ENCODE results near the gene GCH1. TPM values are rescaled to one million over a fixed set of nuclear protein-coding genes. Genes with fewer than 3 reads are reported as not detected.

Gene GCH1
- total RNA-seq, 1 experiment from 2014 or later, result 16.7 TPM

DNA sequence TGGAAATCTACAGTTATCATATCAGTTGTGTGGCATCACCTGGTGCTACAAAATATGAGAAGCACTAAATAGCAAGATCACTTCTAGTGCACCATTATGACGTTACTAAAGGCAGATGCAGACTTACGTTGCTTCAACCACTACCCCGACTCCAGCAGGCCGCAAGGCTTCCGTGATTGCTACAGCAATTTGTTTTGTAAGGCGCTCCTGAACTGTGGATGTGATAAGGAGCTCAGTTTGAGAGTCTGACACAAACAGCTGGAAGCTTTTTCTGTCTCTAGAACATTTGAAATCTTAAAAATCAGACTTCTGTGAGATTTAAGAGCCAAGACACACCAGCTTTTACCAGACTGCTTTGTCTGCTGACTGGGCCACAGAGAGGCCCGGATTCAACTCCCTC lies 57.0 kb downstream of the GCH1 start:
- Histone ChIP-seq H3K36me3 (ENCODE audit: control insufficient read depth in 1 of 2, insufficient read depth in 2 of 2, low read length in 2 of 2) (no peaks in the 10 kb centered on the region; a peak in 1 of 4 replicates), H3K4me2 (ENCODE audit: low read length) (no peak overlapping the region), H3K9ac (ENCODE audit: low read length) (no peak overlapping the region), H3K27ac (ENCODE audit: low read depth, low read length) (no peak overlapping the region), H3K4me3 (replicated peaks in 1 of 2; ENCODE audit: low read depth in 1 of 2, low read length in 2 of 2) (no peak overlapping the region), H4K20me1 (ENCODE audit: insufficient read depth) (no peaks in the 10 kb centered on the region), H3K9me2 (ENCODE audit: insufficient read depth) (no peaks in the 10 kb centered on the region), H3K27me3 (ENCODE audit: insufficient read depth, low read length) (no peaks in the 10 kb centered on the region), H2AFZ (ENCODE audit: low read depth, low read length, poor library complexity, severe bottlenecking) (no peak overlapping the region), H3K4me1 (ENCODE audit: control insufficient read depth in 1 of 2, insufficient read depth in 2 of 2, low read length in 2 of 2) (no peaks in the 10 kb centered on the region), H3K79me2 (ENCODE audit: insufficient read depth, low read length) (no peaks in the 10 kb centered on the region), H3K9me3 (ENCODE audit: control insufficient read depth in 1 of 2, insufficient read depth in 1 of 2, low read depth in 1 of 2, low read length in 2 of 2) (no peaks in the 10 kb centered on the region)
- ATAC-seq (no peak), DNase-seq (ENCODE audit: low read depth, low spot score) (no peak)
- BruUV-seq (replicated peaks), result no TSS peak
- intact Hi-C loops (cut with micrococcal nuclease), result no loop called here
- TF ChIP-seq CEBPB (IDR thresholded peaks at IDR 0.05; ENCODE audit: low read depth), result no peak
- no peak for TF ChIP-seq SIN3A (IDR thresholded peaks at IDR 0.05; ENCODE audit: low read depth)
- TF ChIP-seq SRF (IDR thresholded peaks at IDR 0.05; ENCODE audit: low read depth), result no peak
- TF ChIP-seq ZBTB33 (IDR thresholded peaks at IDR 0.05; ENCODE audit: extremely low read depth, insufficient replicate concordance, low read length), result no peak
- no peak for TF ChIP-seq CBX3 (IDR thresholded peaks at IDR 0.05; ENCODE audit: low read depth)
- TF ChIP-seq TCF7L2 (IDR thresholded peaks at IDR 0.05; ENCODE audit: borderline replicate concordance, extremely low read depth, insufficient read depth, insufficient read length), result no peak
- TF ChIP-seq POLR2AphosphoS5 (IDR thresholded peaks at IDR 0.05; ENCODE audit: low read depth, low read length), result no peak
- no peak for TF ChIP-seq JUND (IDR thresholded peaks at IDR 0.05)
- TF ChIP-seq ELF1 (IDR thresholded peaks at IDR 0.05; ENCODE audit: borderline replicate concordance, low read depth), result no peak
- ChIA-PET RAD21 (ENCODE audit: low non-redundant PET in 1 of 2, low total read pairs in 2 of 2, uncharacterized antibody in 2 of 2, unreplicated experiment in 2 of 2) (no interaction called here), CTCF (no interaction called here), POLR2A (no interaction called here)

DNA sequence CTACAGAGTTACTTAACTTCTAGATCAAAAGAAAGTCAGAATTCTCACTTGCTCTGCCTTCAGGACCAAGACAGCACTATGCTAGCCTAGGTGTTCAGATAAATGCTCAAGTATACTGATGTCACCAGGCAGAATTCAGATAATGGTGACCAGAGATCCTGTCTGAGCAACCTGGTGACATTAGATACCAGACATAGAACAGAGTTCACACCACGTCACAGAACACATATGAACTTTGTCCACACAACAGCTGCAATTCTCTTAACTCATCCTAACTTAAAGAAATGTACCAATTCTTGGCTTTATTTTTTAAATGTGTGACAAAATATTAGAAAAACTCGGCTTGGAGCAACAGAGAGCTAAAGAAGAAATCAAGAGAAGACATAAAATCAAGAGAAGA lies 58.1 kb downstream of the GCH1 start:
- DNase-seq (ENCODE audit: low read depth, low spot score), result no peak
- Histone ChIP-seq H2AFZ (ENCODE audit: low read depth, low read length, poor library complexity, severe bottlenecking) (no peak overlapping the region), H3K4me3 (replicated peaks in 1 of 2; ENCODE audit: low read depth in 1 of 2, low read length in 2 of 2) (no peak overlapping the region), H3K79me2 (ENCODE audit: insufficient read depth, low read length) (no peaks in the 10 kb centered on the region), H3K36me3 (ENCODE audit: control insufficient read depth in 1 of 2, insufficient read depth in 2 of 2, low read length in 2 of 2) (no peaks in the 10 kb centered on the region; a peak in 1 of 4 replicates), H3K9me2 (ENCODE audit: insufficient read depth) (no peaks in the 10 kb centered on the region), H3K9ac (ENCODE audit: low read length) (no peak overlapping the region), H3K27me3 (ENCODE audit: insufficient read depth, low read length) (no peaks in the 10 kb centered on the region), H3K4me1 (ENCODE audit: control insufficient read depth in 1 of 2, insufficient read depth in 2 of 2, low read length in 2 of 2) (no peaks in the 10 kb centered on the region), H3K27ac (ENCODE audit: low read depth, low read length) (no peak overlapping the region), H4K20me1 (ENCODE audit: insufficient read depth) (no peaks in the 10 kb centered on the region), H3K4me2 (ENCODE audit: low read length) (no peak overlapping the region), H3K9me3 (ENCODE audit: control insufficient read depth in 1 of 2, insufficient read depth in 1 of 2, low read depth in 1 of 2, low read length in 2 of 2) (no peaks in the 10 kb centered on the region)
- ATAC-seq, result no peak
- RAD21 ChIA-PET (ENCODE audit: low non-redundant PET in 1 of 2, low total read pairs in 2 of 2, uncharacterized antibody in 2 of 2, unreplicated experiment in 2 of 2), result no interaction called here
- CTCF ChIA-PET, result no interaction called here
- BruUV-seq (replicated peaks), result no TSS peak
- intact Hi-C loops (cut with micrococcal nuclease), result no loop called here
- no peak for TF ChIP-seq POLR2A (IDR thresholded peaks at IDR 0.05; ENCODE audit: borderline replicate concordance, extremely low read depth, insufficient read depth, insufficient read length)
- POLR2A ChIA-PET, result no interaction called here
